ENCODE results near the gene RYR2. TPM values are rescaled to one million over a fixed set of nuclear protein-coding genes. Genes with fewer than 3 reads are reported as not detected.

RYR2 gene
- total RNA-seq, 1 donor: not detected

DNA sequence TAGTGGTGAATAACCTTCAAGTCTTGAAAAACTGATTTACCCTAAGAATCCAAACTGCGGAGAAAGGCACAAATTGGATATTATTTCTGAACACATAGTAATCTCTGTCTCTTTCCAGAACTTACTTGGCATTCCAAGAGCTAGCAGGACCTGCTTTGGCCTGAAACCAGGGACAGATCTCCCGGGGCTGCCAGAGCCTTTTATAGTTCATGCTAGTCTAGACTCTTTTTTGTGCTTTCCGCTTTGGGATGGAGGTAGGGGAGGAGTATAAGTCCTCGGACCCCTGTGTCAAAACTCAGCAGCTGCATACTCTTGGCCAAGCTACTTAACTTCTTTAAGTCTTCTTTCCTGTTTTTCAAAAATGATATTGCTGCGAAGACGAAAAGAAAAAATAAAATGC lies 3.8 kb upstream of the RYR2 start:
- DNase-seq (ENCODE audit: low read depth): no peak
- TF ChIP-seq, protein P1, sequence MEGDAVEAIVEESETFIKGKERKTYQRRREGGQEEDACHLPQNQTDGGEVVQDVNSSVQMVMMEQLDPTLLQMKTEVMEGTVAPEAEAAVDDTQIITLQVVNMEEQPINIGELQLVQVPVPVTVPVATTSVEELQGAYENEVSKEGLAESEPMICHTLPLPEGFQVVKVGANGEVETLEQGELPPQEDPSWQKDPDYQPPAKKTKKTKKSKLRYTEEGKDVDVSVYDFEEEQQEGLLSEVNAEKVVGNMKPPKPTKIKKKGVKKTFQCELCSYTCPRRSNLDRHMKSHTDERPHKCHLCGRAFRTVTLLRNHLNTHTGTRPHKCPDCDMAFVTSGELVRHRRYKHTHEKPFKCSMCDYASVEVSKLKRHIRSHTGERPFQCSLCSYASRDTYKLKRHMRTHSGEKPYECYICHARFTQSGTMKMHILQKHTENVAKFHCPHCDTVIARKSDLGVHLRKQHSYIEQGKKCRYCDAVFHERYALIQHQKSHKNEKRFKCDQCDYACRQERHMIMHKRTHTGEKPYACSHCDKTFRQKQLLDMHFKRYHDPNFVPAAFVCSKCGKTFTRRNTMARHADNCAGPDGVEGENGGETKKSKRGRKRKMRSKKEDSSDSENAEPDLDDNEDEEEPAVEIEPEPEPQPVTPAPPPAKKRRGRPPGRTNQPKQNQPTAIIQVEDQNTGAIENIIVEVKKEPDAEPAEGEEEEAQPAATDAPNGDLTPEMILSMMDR (IDR thresholded peaks at IDR 0.05; ENCODE audit: insufficient read depth, low read length): no peak
- no peak overlapping the region for H3K4me3 ChIP-seq (ENCODE audit: low read depth, low read length)

DNA sequence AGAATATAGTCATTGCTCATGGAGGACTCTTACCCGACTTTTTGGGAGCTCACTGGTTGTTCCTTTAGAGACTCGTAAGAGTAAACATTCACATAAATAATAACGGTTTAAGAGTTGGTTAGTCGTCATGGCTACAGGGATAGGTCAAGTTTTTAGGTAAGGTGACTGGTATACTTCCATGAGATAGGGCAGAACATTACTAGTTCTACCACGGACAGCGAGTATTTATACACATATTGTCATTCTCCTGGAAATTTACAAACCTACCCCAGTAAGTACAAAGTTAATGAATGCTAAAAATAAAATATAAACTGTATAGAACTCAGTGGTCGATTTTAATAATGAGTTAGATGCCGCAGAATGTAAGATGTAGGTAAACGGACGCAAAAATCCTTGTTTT lies 1.2 kb upstream of the RYR2 start:
- TF ChIP-seq, protein P1 (IDR thresholded peaks at IDR 0.05; ENCODE audit: insufficient read depth, low read length): no peak
- DNase-seq (ENCODE audit: low read depth): no peak
- H3K4me3 ChIP-seq (ENCODE audit: low read depth, low read length): no peak overlapping the region

DNA sequence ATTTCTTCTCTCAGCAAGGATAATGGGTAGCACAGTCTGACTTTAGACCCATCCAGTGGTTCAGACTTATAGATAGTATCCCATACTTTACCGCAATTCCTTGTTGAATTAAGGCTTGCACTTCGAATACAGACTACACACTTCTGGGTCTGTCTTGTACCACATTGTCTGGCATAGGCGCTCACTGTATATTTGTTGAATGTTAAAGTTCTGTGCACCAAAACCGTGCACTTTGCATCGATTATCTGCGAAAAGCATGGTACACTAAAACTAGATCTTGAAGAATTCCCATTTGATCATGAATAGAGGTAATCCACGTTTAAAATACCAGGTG lies 556 bp upstream of the RYR2 start:
- H3K4me3 ChIP-seq (ENCODE audit: low read depth, low read length): no peak overlapping the region
- DNase-seq (ENCODE audit: low read depth): no peak
- TF ChIP-seq, protein P1 (IDR thresholded peaks at IDR 0.05; ENCODE audit: insufficient read depth, low read length): no peak

DNA sequence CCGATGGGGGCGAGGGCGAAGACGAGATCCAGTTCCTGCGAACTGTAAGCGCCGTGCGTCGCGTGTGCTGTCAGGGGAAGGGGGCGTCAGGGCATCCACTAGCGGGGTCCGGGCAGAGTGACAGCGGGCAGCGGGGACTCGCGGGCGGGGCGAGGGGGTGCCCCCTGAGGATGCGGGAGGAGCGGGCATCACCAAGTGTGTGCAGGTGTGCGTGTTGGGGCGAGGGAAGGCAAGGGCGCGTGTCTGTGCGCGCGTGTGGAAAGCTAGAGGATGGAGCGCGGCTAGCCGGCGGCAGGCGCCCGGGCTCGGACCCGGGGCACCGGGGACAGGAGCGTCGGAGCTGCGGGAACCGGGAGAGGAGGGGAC lies 525 bp downstream of the RYR2 start:
- no peak for DNase-seq (ENCODE audit: low read depth)
- TF ChIP-seq, protein P1 (IDR thresholded peaks at IDR 0.05; ENCODE audit: insufficient read depth, low read length): no peak
- no peak overlapping the region for H3K4me3 ChIP-seq (ENCODE audit: low read depth, low read length)

DNA sequence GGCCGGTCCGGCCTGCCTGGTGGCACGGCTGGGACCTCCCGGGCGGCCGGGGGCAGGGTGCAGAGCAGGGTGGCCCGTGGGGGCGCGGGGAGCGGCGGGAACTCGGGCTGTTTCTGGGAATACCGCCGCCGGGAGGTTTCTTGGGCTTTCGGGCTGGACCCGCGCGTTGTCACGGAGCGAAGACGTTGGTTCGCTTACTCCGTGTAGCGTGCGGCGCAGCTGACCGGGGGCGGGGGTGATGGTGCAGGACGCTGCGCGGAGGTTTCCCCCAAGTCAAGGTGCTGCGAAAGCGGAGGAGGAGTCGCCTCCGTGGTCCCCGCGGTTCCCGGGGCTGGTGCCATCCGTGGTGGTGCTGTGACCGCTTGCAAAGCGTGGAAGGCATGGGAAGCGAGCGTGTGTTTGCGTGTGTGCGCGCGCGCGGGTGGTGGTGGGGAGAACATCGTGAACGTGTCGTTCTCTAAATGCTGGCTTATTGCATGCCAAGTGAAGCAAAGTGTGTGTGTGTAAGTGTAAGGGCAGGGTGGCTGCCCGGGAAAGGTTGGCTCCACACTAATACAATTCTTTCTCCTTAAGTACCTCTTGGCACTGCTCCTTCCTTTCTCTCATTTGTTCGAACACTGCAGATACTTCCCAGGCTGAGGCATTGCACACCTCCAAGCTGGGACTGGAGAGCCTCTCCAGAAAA lies 1.1 kb downstream of the RYR2 start:
- no peak overlapping the region for H3K4me3 ChIP-seq (ENCODE audit: low read depth, low read length)
- DNase-seq (ENCODE audit: low read depth): no peak
- TF ChIP-seq, protein P1 (IDR thresholded peaks at IDR 0.05; ENCODE audit: insufficient read depth, low read length): no peak

DNA sequence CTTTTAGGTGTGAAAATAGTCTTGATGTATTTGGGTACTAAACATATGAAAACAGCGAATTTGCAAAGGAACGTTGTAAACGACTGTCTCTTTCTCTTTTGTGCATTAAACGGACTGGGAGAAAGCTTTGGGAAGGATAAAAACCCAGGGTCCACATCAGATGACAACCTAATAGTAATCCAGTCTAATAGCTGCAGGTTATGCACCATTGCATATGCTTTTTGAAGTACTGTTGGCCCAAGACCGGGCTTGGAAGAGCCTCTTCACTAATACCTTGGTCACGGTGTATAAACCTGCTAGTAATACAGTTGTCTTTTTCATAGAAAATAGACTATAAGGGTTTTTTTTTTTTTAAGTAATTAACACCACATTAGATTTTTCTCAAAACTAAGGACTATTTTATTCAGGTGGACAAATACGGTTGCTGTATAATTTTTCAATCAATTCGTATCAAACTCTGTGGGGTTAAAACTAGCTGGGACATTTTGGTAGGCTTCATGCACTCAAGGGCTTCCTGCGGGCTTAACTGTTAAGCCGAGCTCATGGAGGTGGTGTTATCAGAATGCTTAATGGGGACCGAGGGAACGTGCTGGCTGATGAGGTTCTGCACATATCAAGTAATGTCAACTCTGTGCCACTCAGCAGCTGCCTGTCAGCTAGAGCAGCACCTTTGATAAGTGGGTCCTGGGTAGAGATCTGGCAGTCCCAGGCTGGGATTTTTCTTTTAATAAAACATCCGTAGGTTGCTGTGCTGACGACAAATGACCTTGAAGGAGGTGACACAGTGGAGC lies 2.1 kb downstream of the RYR2 start:
- TF ChIP-seq, protein P1 (IDR thresholded peaks at IDR 0.05; ENCODE audit: insufficient read depth, low read length): no peak
- DNase-seq (ENCODE audit: low read depth): no peak
- H3K4me3 ChIP-seq (ENCODE audit: low read depth, low read length): no peak overlapping the region

Measured in fibroblast of the aortic adventitia (primary cell).